AML-193 (cell line): ENCODE results near the gene PPP1R37.

Experiments used
- DNase-seq, 2 experiments: peaks; one replicate each; lab custom pipeline; 2025; lab: John Stamatoyannopoulos, UW

Gene PPP1R37

GRCh38 chr19:45170146-45171106 lies 77.4 kb downstream of the PPP1R37 start:
- no peak for DNase-seq

DNA sequence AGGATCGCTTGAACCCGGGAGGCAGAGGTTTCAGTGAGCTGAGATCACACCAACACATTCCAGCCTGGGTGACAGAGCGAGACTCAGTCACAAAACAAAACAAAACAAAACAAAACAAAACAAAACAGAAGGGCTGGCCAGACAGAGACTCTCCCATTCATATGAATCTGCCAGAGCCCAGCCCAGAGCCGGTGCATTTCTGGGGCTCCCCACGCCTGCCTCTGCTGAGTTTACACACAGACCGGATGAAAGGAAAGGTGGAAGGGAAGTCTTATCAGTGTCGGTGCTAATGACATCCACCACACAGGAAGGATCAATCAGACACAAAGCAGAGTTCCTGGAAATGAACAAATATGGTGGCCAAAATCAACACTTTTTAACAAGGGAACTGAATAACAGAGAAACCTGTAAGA lies 78.2 kb downstream of the PPP1R37 start:
- no peak for DNase-seq

GRCh38 chr19:45172173-45172572 lies 79.2 kb downstream of the PPP1R37 start:
- no peak for DNase-seq

- DNase-seq: no peak
Measured at GRCh38 chr19:45172611-45173208, 79.7 kb downstream of the PPP1R37 start.

DNA sequence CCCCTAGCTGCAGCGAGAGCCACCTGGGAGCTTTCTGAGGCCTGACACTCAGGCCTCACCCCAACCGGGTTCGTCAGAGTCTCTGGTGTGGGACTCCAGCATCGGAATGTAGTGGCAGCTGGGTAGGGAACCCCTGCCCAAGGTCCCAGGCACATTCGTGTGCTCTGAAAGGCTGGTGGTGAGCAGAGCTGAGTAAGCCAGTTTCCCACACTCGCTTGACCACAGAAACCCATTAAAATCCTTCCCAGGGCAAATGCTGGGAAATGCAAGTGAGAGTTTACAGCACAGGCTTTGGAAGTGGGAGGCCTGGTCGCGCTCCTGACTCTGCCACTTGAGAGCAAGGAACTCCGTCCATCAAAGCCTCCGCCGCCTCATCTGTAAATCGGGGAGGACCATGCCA lies 80.8 kb downstream of the PPP1R37 start:
- no peak for DNase-seq

DNA sequence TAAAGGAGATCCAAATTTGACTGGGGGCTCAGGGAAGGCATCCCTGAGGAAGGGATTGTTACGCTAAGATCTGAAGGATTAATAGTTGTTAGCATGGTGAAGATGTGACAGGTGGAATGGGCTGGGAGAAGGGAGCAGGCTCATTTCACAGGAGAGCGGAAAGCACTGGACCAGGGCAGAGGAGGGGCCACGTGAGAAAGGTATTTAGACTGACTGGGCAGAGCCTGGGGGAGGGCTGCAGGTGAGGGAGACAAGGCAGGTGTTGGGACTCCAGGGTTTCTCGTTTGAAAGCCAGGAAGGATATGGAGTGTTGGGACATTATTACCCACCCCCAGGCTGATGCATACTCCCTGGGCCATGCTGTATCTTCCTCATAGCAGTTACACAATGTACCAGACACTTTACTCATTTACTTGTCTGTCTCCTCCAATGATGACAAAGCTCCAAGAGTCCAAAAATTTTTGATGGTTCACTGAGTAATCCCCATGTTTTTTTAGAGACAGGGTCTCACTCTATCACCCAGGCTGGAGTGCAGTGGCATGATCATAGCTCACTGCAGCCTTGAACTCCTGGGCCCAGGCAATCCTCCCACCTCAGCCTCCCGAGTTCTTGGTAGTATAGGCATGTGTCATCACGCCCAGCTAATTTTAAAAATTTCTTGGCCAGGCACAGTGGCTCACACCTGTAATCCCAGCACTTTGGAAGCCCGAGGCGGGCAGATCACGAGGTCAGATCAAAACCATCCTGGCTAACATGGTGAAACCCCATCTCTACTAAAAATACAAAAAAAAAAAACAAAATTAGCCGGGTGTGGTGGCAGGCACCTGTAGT lies 82.8 kb downstream of the PPP1R37 start:
- DNase-seq: peak; percentile 14 to 26

DNA sequence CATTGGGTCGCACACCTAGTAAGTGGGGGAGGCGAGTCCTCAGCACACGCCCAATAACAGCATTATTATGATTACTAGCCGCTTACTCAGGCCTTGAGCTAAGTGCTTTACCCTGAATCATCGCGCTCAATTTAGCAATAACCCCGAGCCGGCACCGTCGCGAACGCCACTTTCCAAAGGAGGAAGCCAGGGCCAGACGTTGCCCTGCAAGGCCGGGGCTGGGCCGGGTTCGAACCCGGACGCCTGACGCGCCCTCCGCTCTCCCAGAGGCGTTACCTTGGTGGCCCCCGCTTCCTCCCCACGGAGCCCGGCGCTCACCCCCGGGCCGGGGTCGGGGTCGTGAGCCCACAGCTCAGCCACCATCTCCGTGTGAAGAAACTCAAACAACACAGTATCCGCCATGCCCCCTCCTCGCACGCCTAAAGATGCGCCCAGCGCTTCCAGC lies 84.9 kb downstream of the PPP1R37 start, which contains the start of gene TRAPPC6A:
TSS of gene TRAPPC6A (minus strand) at position 421 of the 445 bp plus-strand sequence. CDS start at position 402, 19 bp downstream.
- peak; percentile 56 to 78 for DNase-seq

- peak; percentile 100 for DNase-seq
Measured at GRCh38 chr19:45178262-45179071, 85.5 kb downstream of the PPP1R37 start, which contains the start of gene BLOC1S3. Gene BLOC1S3, plus strand, starts transcription at chr19:45178784. Its CDS starts 513 bp downstream, at chr19:45179297.

GRCh38 chr19:45179072-45179891 lies 86.3 kb downstream of the PPP1R37 start:
- DNase-seq: no peak

GRCh38 chr19:45179892-45180370 lies 87.0 kb downstream of the PPP1R37 start:
- DNase-seq: no peak

DNA sequence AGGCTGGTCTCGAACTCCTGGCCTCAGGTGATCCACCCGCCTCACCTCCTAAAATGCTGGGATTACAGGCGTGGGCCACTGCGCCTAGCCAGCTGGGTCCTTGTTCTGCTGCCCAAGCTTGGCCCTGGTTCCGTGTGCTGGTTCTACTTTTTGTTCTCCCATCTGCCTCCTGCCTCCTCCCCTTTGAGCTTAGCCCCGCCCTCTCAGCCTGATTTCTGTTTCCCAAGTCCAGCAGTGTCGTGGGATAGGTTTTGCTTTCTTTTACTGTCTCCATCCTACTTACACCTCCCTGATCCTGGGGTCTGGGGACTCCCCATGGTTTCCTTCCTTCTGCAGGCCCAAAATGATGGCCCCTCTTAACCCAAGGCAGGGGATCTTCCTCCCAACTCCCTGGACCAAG lies 88.0 kb downstream of the PPP1R37 start:
- no peak for DNase-seq

GRCh38 chr19:45182758-45183157 lies 89.8 kb downstream of the PPP1R37 start:
- DNase-seq: no peak

GRCh38 chr19:45184115-45184514 lies 91.1 kb downstream of the PPP1R37 start:
- no peak for DNase-seq

DNA sequence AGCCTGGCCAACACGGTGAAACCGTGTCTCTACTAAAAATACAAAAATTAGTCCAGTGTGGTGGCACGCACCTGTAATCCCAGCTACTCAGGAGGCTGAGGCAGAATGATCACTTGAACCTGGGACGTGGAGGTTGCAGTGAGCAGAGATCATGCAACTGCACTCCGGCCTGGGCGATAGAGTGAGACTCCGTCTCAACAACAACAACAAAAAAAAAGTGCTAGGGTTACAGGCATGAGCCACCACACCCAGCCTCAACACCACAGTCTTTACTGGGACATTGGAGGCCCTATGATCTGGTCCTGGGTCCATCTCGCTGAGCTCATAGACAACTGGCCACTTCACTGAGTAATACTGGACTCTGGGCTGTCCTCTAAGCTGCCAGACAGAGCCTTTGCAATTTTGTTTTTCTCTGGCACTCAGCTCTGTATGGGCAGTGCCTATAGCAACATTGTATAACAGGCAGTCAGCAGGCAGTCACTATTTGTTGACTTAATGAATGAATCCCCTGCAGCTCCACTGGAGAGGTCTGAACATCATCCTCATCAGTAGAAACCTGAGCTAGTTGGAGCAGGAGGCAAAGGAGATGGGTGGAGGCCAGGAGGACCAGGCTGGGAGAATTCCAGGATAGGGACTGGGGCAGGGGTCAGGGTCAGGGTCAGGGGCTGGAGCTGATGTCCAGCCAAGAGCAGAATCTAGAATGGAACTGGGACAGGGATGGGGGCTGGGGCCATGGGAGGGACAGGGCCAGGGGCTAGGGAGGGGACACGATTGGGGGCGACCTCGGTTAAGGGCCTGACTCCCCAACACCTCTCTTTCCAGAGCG lies 93.7 kb downstream of the PPP1R37 start:
- DNase-seq: no peak

- DNase-seq: peak; percentile 1 to 26
Measured at GRCh38 chr19:45187421-45188100, 94.6 kb downstream of the PPP1R37 start.

GRCh38 chr19:45189971-45190370 lies 97.0 kb downstream of the PPP1R37 start:
- no peak for DNase-seq

DNA sequence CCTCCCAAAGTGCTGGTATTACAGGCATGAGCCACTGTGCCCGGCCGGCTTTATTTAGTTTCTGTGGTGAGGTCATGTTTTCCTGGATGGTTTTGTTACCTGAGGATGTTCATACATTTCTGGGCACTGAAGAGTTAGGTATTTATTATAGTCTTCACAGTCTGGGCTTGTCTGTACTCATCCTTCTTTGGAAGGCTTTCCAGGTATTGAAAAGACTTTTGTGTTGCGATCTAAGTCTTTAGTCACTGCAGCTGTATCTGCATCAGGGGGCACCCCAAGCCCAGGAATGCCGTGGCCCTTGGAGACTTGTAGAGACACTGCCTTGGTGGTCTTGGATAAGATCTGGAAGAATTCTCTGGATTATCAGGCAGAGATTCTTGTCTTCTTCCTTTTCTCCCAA lies 98.4 kb downstream of the PPP1R37 start:
- no peak for DNase-seq

- DNase-seq: no peak
Measured at GRCh38 chr19:45195764-45196163, 102.8 kb downstream of the PPP1R37 start.
